ENCODE measurements around the gene RFWD3. TPM values are rescaled to one million over a fixed set of nuclear protein-coding genes. Genes with fewer than 3 reads are reported as not detected.

RFWD3 gene
- total and polyA plus RNA-seq, 2 of the 13 experiments (the other 11 are each of a cell fraction or from before 2014, with no cell fraction given), result 23.4 to 62.6 TPM

GRCh38 chr16:74695450-74696422 is 29.1 kb upstream of the RFWD3 start (continued):
- TF ChIP-seq HDAC1 (CRISPR knock-in tag; IDR thresholded peaks at IDR 0.05) (no peak), SATB2 (CRISPR knock-in tag; IDR thresholded peaks at IDR 0.05) (no peak), GFI1 (CRISPR knock-in tag; IDR thresholded peaks at IDR 0.05; ENCODE audit: borderline replicate concordance) (0 out of 2 replicates have a peak, but pooled peaks have one; percentile 43), CEBPG (CRISPR knock-in tag; IDR thresholded peaks at IDR 0.05) (peak; percentile 80), RXRA (CRISPR knock-in tag; IDR thresholded peaks at IDR 0.05) (0 out of 2 replicates have a peak, but pooled peaks have one; percentile 12), SIN3A (IDR thresholded peaks at IDR 0.05; ENCODE audit: borderline replicate concordance, low read depth, low read length) (peak; percentile 66; the same call in 1 of the 2 replicates), HNRNPL (IDR thresholded peaks at IDR 0.05; ENCODE audit: low read depth, low read length) (no peak), ZNF546 (CRISPR knock-in tag; conservative IDR thresholded peaks at IDR 0.05) (no peak), GATAD1 (CRISPR knock-in tag; IDR thresholded peaks at IDR 0.05) (peak; percentile 82), CSRNP1 (CRISPR knock-in tag; IDR thresholded peaks at IDR 0.05) (peak; percentile 63; the same call in 1 of the 2 replicates), ZBTB33 (CRISPR knock-in tag; IDR thresholded peaks at IDR 0.05) (peak; percentile 24; the same call in 1 of the 2 replicates), CREM (IDR thresholded peaks at IDR 0.05) (peak; percentile 75; the same call in 1 of the 2 replicates), CREM (CRISPR knock-in tag; IDR thresholded peaks at IDR 0.05) (no peak), ZNF777 (CRISPR knock-in tag; IDR thresholded peaks at IDR 0.05) (no peak), TARDBP (CRISPR knock-in tag; IDR thresholded peaks at IDR 0.05) (peak; percentile 74; the same call in 1 of the 2 replicates), ZNF431 (CRISPR knock-in tag; IDR thresholded peaks at IDR 0.05; ENCODE audit: borderline replicate concordance, low read depth) (0 out of 2 replicates have a peak, but pooled peaks have one; percentile 29), MTA3 (CRISPR knock-in tag; IDR thresholded peaks at IDR 0.05) (no peak), HNF4G (IDR thresholded peaks at IDR 0.05; ENCODE audit: borderline replicate concordance, low read depth, low read length) (0 out of 2 replicates have a peak, but pooled peaks have one; percentile 2), HNF4G (CRISPR knock-in tag; IDR thresholded peaks at IDR 0.05; ENCODE audit: borderline replicate concordance, low read depth) (no peak), TSC22D2 (CRISPR knock-in tag; IDR thresholded peaks at IDR 0.05; ENCODE audit: borderline replicate concordance) (peak; percentile 93; the same call in 1 of the 2 replicates), SMYD3 (CRISPR knock-in tag; IDR thresholded peaks at IDR 0.05) (0 out of 2 replicates have a peak, but pooled peaks have one; percentile 48), ZNF326 (CRISPR knock-in tag; IDR thresholded peaks at IDR 0.05; ENCODE audit: borderline replicate concordance) (no peak), KDM2A (CRISPR knock-in tag; IDR thresholded peaks at IDR 0.05; ENCODE audit: borderline replicate concordance, low read depth) (peak; percentile 76), GRHL1 (CRISPR knock-in tag; conservative IDR thresholded peaks at IDR 0.05) (no peak), ZNF224 (CRISPR knock-in tag; IDR thresholded peaks at IDR 0.05) (0 out of 2 replicates have a peak, but pooled peaks have one; percentile 51)

Measured in HepG2 (cell line).